Right lobe of liver (tissue), 4 donors: ENCODE results near the gene HOMEZ.

ENCODE experiments used
- CTCF ChIP-seq, 4 donors: fragments of 200-600 bp in 3 of 4; fragments of 450-650 bp in 1 of 4; IDR thresholded peaks; one replicate each; pipeline versions ENCODE4 v1.5.1 to v1.8.0; 2016 to 2022; ENCODE audit warnings: antibody characterized with exemption in 4 of 4, mild to moderate bottlenecking in 2 of 4
- POLR2A ChIP-seq: fragments of 450-650 bp; IDR thresholded peaks from one replicate; pipeline ENCODE4 v1.6.1; 2017; ENCODE audit warnings: antibody characterized with exemption, mild to moderate bottlenecking
- donor health status: DM: no; HTN: no; CAD: no.
- donor health status: DM: no; HTN: no; CAD: no.
- donor health status: DM: no; HTN: yes; CAD: no.

- no peak for TF ChIP-seq CTCF (IDR thresholded peaks at IDR 0.05)
- TF ChIP-seq POLR2A, result peak; percentile 77
Observed at GRCh38 chr14:23301969-23302289, 16.0 kb upstream of the HOMEZ start.
